ENCODE data around the gene GDF11.

The GDF11 gene

DNA sequence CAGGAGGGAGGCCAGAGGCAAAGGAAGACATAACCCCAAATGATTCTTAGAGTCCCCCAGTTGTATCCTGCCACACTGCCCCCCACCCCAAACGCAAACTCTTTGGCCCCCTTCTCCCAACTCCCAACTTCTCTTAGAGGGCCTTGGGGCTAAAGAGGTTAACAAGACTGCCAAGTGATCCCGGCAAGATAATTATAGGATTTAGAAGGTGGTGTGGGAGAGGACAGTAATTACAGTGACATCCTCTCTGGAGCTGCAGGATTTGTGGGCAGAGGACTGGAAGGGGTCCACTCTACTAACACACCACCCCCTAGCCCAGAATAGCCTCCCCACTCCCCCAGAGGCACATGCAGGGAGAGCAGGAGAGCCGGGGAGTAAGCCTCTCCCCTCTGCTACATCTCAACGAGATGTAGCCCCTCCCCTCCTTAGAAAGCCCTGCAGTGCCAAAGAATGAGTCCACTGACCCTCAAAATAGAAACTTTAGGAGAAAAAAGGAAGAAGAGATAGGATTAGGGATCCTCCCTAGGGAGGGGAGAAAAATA lies 5.3 kb upstream of the GDF11 start:
- Mint-ChIP-seq H3K4me1 (peaks cover 58% of the 10 kb centered on the region), H3K9me3 (no peaks in the 10 kb centered on the region), H3K4me3 (peak overlapping the region; percentile 82), H3K36me3 (ENCODE audit: low read depth) (no peaks in the 10 kb centered on the region), H3K27me3 (ENCODE audit: low read depth, poor library complexity) (peaks cover 3% of the 10 kb centered on the region), H3K27ac (peak overlapping the region; percentile 92)
- TF ChIP-seq, protein P1, sequence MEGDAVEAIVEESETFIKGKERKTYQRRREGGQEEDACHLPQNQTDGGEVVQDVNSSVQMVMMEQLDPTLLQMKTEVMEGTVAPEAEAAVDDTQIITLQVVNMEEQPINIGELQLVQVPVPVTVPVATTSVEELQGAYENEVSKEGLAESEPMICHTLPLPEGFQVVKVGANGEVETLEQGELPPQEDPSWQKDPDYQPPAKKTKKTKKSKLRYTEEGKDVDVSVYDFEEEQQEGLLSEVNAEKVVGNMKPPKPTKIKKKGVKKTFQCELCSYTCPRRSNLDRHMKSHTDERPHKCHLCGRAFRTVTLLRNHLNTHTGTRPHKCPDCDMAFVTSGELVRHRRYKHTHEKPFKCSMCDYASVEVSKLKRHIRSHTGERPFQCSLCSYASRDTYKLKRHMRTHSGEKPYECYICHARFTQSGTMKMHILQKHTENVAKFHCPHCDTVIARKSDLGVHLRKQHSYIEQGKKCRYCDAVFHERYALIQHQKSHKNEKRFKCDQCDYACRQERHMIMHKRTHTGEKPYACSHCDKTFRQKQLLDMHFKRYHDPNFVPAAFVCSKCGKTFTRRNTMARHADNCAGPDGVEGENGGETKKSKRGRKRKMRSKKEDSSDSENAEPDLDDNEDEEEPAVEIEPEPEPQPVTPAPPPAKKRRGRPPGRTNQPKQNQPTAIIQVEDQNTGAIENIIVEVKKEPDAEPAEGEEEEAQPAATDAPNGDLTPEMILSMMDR (IDR thresholded peaks at IDR 0.05): no peak
- DNase-seq: no peak

DNA sequence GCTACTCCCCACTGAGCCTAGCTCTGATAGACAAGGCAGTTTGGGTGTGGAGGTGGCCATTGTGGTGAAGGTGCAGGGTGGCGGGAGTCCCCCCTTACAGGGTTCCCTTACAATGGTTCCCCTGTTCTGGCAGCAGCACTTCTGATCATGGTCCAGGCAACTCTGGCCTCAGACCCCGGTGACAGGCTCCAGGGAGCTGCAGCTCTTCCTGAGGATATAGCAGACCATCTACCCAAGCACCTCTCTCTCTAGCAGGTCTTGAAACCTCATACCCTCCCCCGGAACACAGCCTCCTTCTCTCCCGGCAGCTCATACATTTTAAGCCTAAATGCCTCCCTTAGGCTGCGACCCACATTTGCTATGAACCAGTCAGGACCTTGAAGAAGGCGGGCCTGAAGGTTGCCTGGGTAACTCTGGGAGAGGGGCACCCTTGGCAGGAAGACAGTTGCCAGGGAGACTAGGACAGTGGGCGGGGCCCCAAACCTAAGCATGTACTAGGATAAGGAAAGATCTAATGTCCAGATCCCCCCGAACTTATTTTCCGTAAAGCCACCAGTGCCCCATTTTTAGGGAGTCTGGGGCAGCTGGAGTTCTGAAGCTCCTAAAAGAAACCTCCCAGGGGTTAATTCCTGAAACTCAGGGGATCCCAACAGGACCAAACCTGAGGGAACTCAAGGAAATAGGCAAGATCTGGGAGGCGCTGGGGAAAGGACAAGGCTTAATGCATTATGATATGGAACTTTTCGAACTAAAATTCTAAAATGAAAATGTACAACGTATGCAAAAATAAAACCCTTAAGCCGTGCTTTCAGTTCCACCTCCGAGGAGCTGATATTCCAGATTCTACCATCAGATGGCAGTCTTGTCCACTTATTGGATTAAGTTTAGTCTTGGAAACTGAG lies 4.5 kb upstream of the GDF11 start:
- DNase-seq: peak; percentile 83

DNA sequence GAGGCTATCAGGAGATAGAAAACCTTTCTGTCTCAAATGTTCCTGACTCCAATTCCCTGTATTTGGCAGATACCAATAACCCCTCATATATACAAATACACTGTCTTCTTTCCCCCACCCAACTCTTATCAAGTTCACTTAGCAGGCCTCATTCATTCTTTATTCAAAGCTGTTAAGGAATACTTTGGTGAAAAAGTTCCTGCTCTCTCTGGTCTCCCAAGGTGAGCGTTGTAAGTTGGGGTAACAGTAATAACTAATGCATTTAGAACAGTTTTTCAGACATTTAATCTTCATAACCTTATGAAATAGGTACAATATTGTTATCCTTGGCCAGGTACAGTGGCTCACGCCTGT lies 3.9 kb upstream of the GDF11 start:
- H3K4me1 Mint-ChIP-seq: peaks cover 61% of the 10 kb centered on the region
- no peak for DNase-seq
- peaks cover under 1% of the 10 kb centered on the region for H3K27me3 Mint-ChIP-seq (ENCODE audit: low read depth, poor library complexity)
- TF ChIP-seq, protein P1 (IDR thresholded peaks at IDR 0.05): no peak
- H3K27ac Mint-ChIP-seq: no peak overlapping the region
- no peaks in the 10 kb centered on the region for H3K36me3 Mint-ChIP-seq (ENCODE audit: low read depth)
- no peaks in the 10 kb centered on the region for H3K9me3 Mint-ChIP-seq
- peak overlapping the region; percentile 82 for H3K4me3 Mint-ChIP-seq

More for the DNA sequence above, 4.5 kb upstream of the GDF11 start:
- Mint-ChIP-seq H3K9me3 (no peaks in the 10 kb centered on the region), H3K4me1 (peaks cover 61% of the 10 kb centered on the region), H3K36me3 (ENCODE audit: low read depth) (no peaks in the 10 kb centered on the region), H3K4me3 (peak overlapping the region; percentile 82), H3K27me3 (ENCODE audit: low read depth, poor library complexity) (no peaks in the 10 kb centered on the region), H3K27ac (peak overlapping the region; percentile 92)
- TF ChIP-seq, protein P1 (IDR thresholded peaks at IDR 0.05): peak; percentile 89

DNA sequence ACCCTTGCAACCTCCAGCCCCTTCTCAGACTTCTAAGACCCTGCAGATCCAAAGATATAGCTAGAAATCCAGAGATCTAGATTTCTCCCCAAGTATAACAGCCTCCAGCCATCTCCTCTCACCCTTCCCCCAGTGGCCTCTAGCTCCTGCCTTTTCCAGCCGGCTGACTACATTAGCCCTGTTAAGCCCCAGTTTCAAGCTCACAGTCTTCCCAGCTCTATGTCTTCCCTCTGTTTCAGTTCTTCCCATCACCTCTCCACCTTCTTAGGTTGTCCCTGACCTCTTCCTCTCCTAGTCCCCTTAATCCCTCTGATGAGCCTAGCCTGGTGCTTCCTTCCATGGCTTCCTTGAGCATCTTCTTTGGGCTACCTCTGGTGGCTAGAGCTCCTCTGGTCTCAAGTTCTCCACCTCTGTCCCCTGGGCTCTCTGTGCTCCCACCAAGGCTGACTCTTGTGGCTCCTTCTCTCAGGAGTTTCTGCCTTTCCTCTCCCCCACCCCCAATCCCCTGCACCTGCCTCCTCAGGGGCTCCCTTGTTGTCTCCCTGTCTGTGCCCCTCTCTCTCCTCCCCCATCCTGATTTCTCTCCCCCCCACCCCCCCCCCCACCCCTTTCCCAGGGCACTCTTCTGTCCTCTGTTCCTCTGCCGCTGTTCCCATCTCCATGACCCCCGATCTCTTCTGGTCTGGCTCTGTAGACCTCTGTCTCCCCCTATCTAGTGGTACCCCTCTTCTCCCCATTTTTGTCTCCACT lies 816 bp upstream of the GDF11 start:
- Mint-ChIP-seq H3K4me1 (peaks cover 66% of the 10 kb centered on the region), H3K4me3 (peak overlapping the region; percentile 94), H3K27ac (peak overlapping the region; percentile 99), H3K27me3 (ENCODE audit: low read depth, poor library complexity) (peaks cover 3% of the 10 kb centered on the region), H3K36me3 (ENCODE audit: low read depth) (peaks cover 1% of the 10 kb centered on the region), H3K9me3 (no peaks in the 10 kb centered on the region)
- DNase-seq: no peak
- TF ChIP-seq, protein P1 (IDR thresholded peaks at IDR 0.05): no peak

DNA sequence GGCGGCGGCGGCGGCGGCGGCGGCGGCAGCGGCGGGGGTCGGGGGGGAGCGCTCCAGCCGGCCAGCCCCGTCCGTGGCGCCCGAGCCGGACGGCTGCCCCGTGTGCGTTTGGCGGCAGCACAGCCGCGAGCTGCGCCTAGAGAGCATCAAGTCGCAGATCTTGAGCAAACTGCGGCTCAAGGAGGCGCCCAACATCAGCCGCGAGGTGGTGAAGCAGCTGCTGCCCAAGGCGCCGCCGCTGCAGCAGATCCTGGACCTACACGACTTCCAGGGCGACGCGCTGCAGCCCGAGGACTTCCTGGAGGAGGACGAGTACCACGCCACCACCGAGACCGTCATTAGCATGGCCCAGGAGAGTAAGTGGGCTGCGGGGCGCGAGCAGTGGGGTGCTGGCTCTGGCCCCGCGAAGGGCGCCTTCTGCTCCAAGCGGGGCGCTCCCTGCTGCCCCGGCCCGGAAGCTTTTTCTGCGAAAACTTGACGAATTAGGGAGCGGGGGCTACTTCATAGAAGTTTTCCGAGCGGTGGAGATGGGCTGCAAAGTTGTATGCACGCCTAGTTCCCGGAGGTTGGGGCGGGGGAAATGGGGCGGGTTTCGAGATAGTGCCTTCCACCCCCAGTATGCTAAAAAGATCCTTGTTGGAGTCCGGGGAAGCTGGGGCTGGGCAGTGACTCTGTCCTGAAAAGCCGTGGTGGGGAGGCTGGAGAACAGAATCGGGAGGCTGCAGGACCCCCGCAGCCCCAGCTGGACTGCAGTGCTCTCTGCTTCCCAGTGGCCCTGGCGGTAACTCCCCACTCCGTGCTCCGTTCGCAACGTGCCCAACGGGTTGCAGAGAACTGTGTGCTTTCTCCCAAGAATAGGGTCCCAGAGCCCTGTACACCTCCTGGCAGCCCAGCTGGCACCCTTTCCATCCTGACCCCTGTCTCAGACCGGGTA lies 751 bp downstream of the GDF11 start:
- peak overlapping the region; percentile 99 for H3K27ac Mint-ChIP-seq
- peak overlapping the region; percentile 97 for H3K4me3 Mint-ChIP-seq
- peaks cover 16% of the 10 kb centered on the region for H3K36me3 Mint-ChIP-seq (ENCODE audit: low read depth)
- peaks cover 68% of the 10 kb centered on the region for H3K4me1 Mint-ChIP-seq
- TF ChIP-seq, protein P1 (IDR thresholded peaks at IDR 0.05): no peak
- peaks cover 3% of the 10 kb centered on the region for H3K27me3 Mint-ChIP-seq (ENCODE audit: low read depth, poor library complexity)
- peak; percentile 32 for DNase-seq
- H3K9me3 Mint-ChIP-seq: no peaks in the 10 kb centered on the region
